GM20000 (cell line): Measurements from ENCODE around the gene MAP1LC3A.

ENCODE experiments used
- DNase-seq: peaks from one replicate; pipeline ENCODE4 v3.0.0; 2012; ENCODE audit warnings: low spot score
- CTCF ChIP-seq: IDR thresholded peaks from 2 replicates; pipeline ENCODE4 v1.5.1; 2012; ENCODE audit warnings: mild to moderate bottlenecking, control low read depth; ENCODE audit errors: extremely low read depth, missing control alignments

MAP1LC3A gene

GRCh38 chr20:34574426-34574825 is 15.9 kb downstream of the MAP1LC3A start:
- DNase-seq: no peak
- TF ChIP-seq CTCF: no peak

- no peak for DNase-seq
- TF ChIP-seq CTCF: no peak
These were observed 16.3 kb downstream of the MAP1LC3A start for GRCh38 chr20:34574861-34575260.

GRCh38 chr20:34575271-34575670 is 16.8 kb downstream of the MAP1LC3A start:
- DNase-seq: no peak
- no peak for TF ChIP-seq CTCF

- TF ChIP-seq CTCF: no peak
- DNase-seq: no peak
These were observed 17.2 kb downstream of the MAP1LC3A start for GRCh38 chr20:34575756-34576155.

- DNase-seq: no peak
- no peak for TF ChIP-seq CTCF
These were observed 18.5 kb downstream of the MAP1LC3A start for GRCh38 chr20:34577061-34577460.

- no peak for DNase-seq
- TF ChIP-seq CTCF: no peak
These were observed 19.5 kb downstream of the MAP1LC3A start for GRCh38 chr20:34578025-34578424.

- DNase-seq: no peak
- TF ChIP-seq CTCF: no peak
These were observed 20.0 kb downstream of the MAP1LC3A start for GRCh38 chr20:34578521-34578920.
